Nephron progenitor cell (in vitro differentiated cells): Measurements from ENCODE around the gene HTATIP2.

Experiments used
- DNase-seq: peaks from one replicate; pipeline ENCODE4 v3.0.0; 2021
- H3K27ac Mint-ChIP-seq: 2 replicates; pipeline ENCODE4 v1.8.0; 2021; ENCODE audit warnings: mild to moderate bottlenecking, moderate library complexity, mixed read lengths
- H3K27me3 Mint-ChIP-seq: 2 replicates; pipeline ENCODE4 v1.8.0; 2021; ENCODE audit warnings: mild to moderate bottlenecking, low read depth, mixed read lengths; ENCODE audit not compliant: poor library complexity
- H3K36me3 Mint-ChIP-seq: 2 replicates; pipeline ENCODE4 v1.8.0; 2021; ENCODE audit warnings: low read depth, mixed read lengths
- H3K4me1 Mint-ChIP-seq: 2 replicates; pipeline ENCODE4 v1.8.0; 2021; ENCODE audit warnings: mixed read lengths
- H3K4me3 Mint-ChIP-seq: 2 replicates; pipeline ENCODE4 v1.8.0; 2021; ENCODE audit warnings: mild to moderate bottlenecking, moderate library complexity, mixed read lengths
- H3K9me3 Mint-ChIP-seq: 2 replicates; pipeline ENCODE4 v1.8.0; 2021; ENCODE audit warnings: mild to moderate bottlenecking, moderate library complexity, mixed read lengths
- CTCF ChIP-seq: fragments of 200-600 bp; sonication (generic); IDR thresholded peaks from 2 replicates; pipeline ENCODE4 v1.5.0; 2021; ENCODE audit warnings: antibody characterized with exemption

The HTATIP2 gene

GRCh38 chr11:20415432-20415831, 51.9 kb downstream of the HTATIP2 start:
- Mint-ChIP-seq H3K27me3 (no peaks in the 10 kb centered on the region), H3K4me3 (no peak overlapping the region), H3K36me3 (peaks cover 20% of the 10 kb centered on the region), H3K27ac (no peak overlapping the region), H3K9me3 (no peaks in the 10 kb centered on the region), H3K4me1 (no peaks in the 10 kb centered on the region)
- no peak for DNase-seq
- no peak for TF ChIP-seq CTCF

DNA sequence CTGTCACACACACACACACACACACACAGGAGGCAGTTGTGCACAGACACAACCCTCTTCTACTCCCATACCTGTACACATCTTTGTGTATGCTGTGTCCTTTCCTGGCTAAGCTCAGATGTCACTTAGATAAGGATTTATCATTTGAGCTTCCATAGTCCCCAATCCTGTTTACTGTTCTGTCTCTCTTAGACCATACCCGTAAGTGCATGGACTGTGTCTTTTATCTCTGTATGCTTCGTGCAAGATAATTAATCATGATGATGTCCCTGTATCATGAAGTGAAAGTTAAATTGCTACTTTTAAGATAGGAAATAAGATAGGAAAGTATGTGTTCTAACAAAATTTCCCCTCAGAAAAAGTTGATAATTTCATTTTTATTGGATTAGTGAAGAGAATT, 54.3 kb downstream of the HTATIP2 start:
- Mint-ChIP-seq H3K9me3 (no peaks in the 10 kb centered on the region), H3K4me1 (no peaks in the 10 kb centered on the region), H3K27me3 (no peaks in the 10 kb centered on the region), H3K36me3 (peaks cover 28% of the 10 kb centered on the region), H3K27ac (no peak overlapping the region), H3K4me3 (no peak overlapping the region)
- no peak for TF ChIP-seq CTCF
- DNase-seq = no peak

- no peak for DNase-seq
- Mint-ChIP-seq H3K4me3 (no peak overlapping the region), H3K27ac (no peak overlapping the region), H3K27me3 (no peaks in the 10 kb centered on the region), H3K36me3 (peaks cover 24% of the 10 kb centered on the region), H3K9me3 (no peaks in the 10 kb centered on the region), H3K4me1 (no peaks in the 10 kb centered on the region)
- TF ChIP-seq CTCF = no peak
Measured at GRCh38 chr11:20421946-20422345, 58.4 kb downstream of the HTATIP2 start.

DNA sequence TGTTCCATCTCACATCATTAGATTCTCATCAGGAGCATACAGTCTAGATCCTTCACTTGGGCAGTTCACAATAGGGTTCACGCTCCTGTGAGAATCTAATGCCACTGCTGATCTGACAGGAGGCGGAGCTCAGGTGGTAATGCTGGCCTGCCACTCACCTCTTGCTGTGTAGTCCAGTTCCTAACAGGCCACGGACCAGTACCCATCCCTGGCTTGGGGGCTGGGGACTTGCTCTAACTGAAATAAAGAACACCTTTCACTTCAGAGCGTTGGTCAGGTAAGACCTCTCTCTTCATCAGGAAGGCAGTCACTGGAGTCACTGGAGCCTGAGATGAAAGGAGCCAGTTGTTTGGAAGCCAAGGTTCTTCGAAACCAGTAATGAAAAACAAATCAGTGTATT, 65.7 kb downstream of the HTATIP2 start:
- Mint-ChIP-seq H3K9me3 (no peaks in the 10 kb centered on the region), H3K4me1 (no peaks in the 10 kb centered on the region), H3K4me3 (no peak overlapping the region), H3K36me3 (peaks cover 18% of the 10 kb centered on the region), H3K27me3 (no peaks in the 10 kb centered on the region), H3K27ac (no peak overlapping the region)
- no peak for DNase-seq
- TF ChIP-seq CTCF = no peak
